PC-3 (cell line): ENCODE measurements around the gene TNRC6B. TPM values are rescaled to one million over a fixed set of nuclear protein-coding genes. Genes with fewer than 3 reads are reported as not detected.

Source experiments
- ATAC-seq: fragments of 200-7000 bp; cut with Tn5 transposase; 2 replicates; pipeline ENCODE4 v1.9.1; 2020; ENCODE audit warnings: mild to moderate bottlenecking, moderate library complexity
- BruUV-seq: library from RNA; stranded (reverse); fragments of 400-500 nt; replicated peaks from 2 replicates; lab custom pipeline; 2021; lab: Mats Ljungman, UMichigan
- CTCF ChIA-PET: fragments of 300-600 bp; sonication (Branson Sonifier 250); formaldehyde crosslinking; loops from one replicate; lab custom pipeline; 2022; ENCODE audit warnings: antibody characterized with exemption; lab: Charles Lee
- POLR2A ChIA-PET: fragments of 300-600 bp; sonication (Branson Sonifier 250); formaldehyde crosslinking; loops from one replicate; lab custom pipeline; 2022; ENCODE audit warnings: antibody characterized with exemption; ENCODE audit not compliant: unreplicated experiment; lab: Charles Lee
- DNase-seq: peaks from one replicate; pipeline ENCODE4 v3.0.0-alpha.2; 2015
- H2AFZ ChIP-seq: fragments of 300-600 bp; sonication (generic); 2 replicates; pipeline ENCODE4 v1.6.0; 2016; ENCODE audit warnings: antibody characterized with exemption, low read length
- H3F3A ChIP-seq: fragments of 300-600 bp; sonication (generic); one replicate; pipeline ENCODE4 v1.6.0; 2017; ENCODE audit warnings: antibody characterized with exemption, low read length, control low read depth, mild to moderate bottlenecking; ENCODE audit not compliant: unreplicated experiment
- H3K27ac ChIP-seq: fragments of 300-600 bp; sonication (generic); 2 replicates; pipeline ENCODE4 v1.5.1; 2016; ENCODE audit warnings: mild to moderate bottlenecking, low read length
- H3K27me3 ChIP-seq: fragments of 300-600 bp; sonication (generic); 2 replicates; pipeline ENCODE4 v1.6.1; 2016; ENCODE audit warnings: low read length, mixed read lengths
- H3K36me3 ChIP-seq: fragments of 300-600 bp; sonication (generic); 2 replicates; pipeline ENCODE4 v1.6.1; 2016; ENCODE audit warnings: low read depth, mixed run types, low read length, mixed read lengths
- H3K4me1 ChIP-seq: fragments of 300-600 bp; sonication (generic); 2 replicates; pipeline ENCODE4 v1.5.1; 2016; ENCODE audit warnings: low read length; ENCODE audit not compliant: insufficient read depth
- H3K4me2 ChIP-seq: fragments of 300-600 bp; sonication (generic); 2 replicates; pipeline ENCODE4 v1.6.0; 2016; ENCODE audit warnings: low read length
- H3K4me3 ChIP-seq: fragments of 300-600 bp; sonication (generic); 2 replicates; pipeline ENCODE4 v1.5.1; 2016; ENCODE audit warnings: mild to moderate bottlenecking, low read length, mixed read lengths
- H3K79me2 ChIP-seq: fragments of 300-600 bp; sonication (generic); 2 replicates; pipeline ENCODE4 v1.6.1; 2017; ENCODE audit warnings: low read length, mixed read lengths
- H3K9ac ChIP-seq: fragments of 300-600 bp; sonication (generic); 2 replicates; pipeline ENCODE4 v1.6.0; 2016; ENCODE audit warnings: mild to moderate bottlenecking, low read length
- H3K9me2 ChIP-seq: fragments of 300-600 bp; sonication (generic); replicated peaks from 2 replicates; pipeline ENCODE4 v1.6.1; 2016; ENCODE audit warnings: mixed run types, low read length, mixed read lengths
- H3K9me3 ChIP-seq: fragments of 300-600 bp; sonication (generic); 2 replicates; pipeline ENCODE4 v1.6.1; 2016; ENCODE audit warnings: low read length, mixed read lengths
- H4K20me1 ChIP-seq: fragments of 300-600 bp; sonication (generic); 2 replicates; pipeline ENCODE4 v1.6.1; 2016; ENCODE audit warnings: low read length, mixed read lengths
- CTCF ChIP-seq: fragments of 300-600 bp; sonication (generic); conservative IDR thresholded peaks from 2 replicates; pipeline ENCODE4 v1.5.1; 2017; ENCODE audit warnings: antibody characterized with exemption, low read depth, mild to moderate bottlenecking, low read length
- EZH2 ChIP-seq: fragments of 300-600 bp; sonication (generic); IDR thresholded peaks from one replicate; pipeline ENCODE4 v1.6.1; 2017; ENCODE audit warnings: antibody characterized with exemption, mild to moderate bottlenecking, low read length; ENCODE audit not compliant: unreplicated experiment
- EZH2phosphoT487 ChIP-seq: fragments of 300-600 bp; sonication (generic); IDR thresholded peaks from 2 replicates; pipeline ENCODE4 v1.6.1; 2018; ENCODE audit warnings: mild to moderate bottlenecking, antibody characterized with exemption, low read length, borderline replicate concordance
- intact Hi-C: fragments of 100-400 bp; cut with micrococcal nuclease; formaldehyde crosslinking; loops from 2 replicates; pipeline ENCODE4 v1.9.0; 2023
- total RNA-seq: library from RNA; depleted of rRNA; stranded (reverse); fragments of >200 nt; gene quantifications from 2 replicates; pipeline ENCODE4 v1.2.3, GENCODE V29; 2014

The TNRC6B gene
- total RNA-seq, 1 experiment from 2014 or later = 21.3 TPM

- H4K20me1 ChIP-seq = no peaks in the 10 kb centered on the region
- no peaks in the 10 kb centered on the region for H3K9me2 ChIP-seq
- no peaks in the 10 kb centered on the region for H3K9me3 ChIP-seq
- no peak overlapping the region for H3K4me2 ChIP-seq
- ATAC-seq = no peak
- ChIA-PET CTCF (no interaction called here), POLR2A (interaction anchor here (0.6 kb wide), 1 partner anchor 36 kb away, joined by 8 read pairs; no protein-coding TSS in a partner anchor)
- no peaks in the 10 kb centered on the region for H3K36me3 ChIP-seq
- H3K79me2 ChIP-seq = peaks cover 29% of the 10 kb centered on the region
- no peak overlapping the region for H3K9ac ChIP-seq
- H2AFZ ChIP-seq = no peak overlapping the region
- H3K4me1 ChIP-seq = peaks cover 10% of the 10 kb centered on the region
- no peak for TF ChIP-seq CTCF
- TF ChIP-seq EZH2 = no peak
- no peak for TF ChIP-seq EZH2phosphoT487
- no peak overlapping the region for H3K27ac ChIP-seq
- no peak overlapping the region for H3K4me3 ChIP-seq
- H3F3A ChIP-seq = no peaks in the 10 kb centered on the region
- DNase-seq = no peak
- BruUV-seq = no TSS peak
- no peaks in the 10 kb centered on the region for H3K27me3 ChIP-seq
- intact Hi-C loops = no loop called here
These were observed 54.9 kb downstream of the TNRC6B start for GRCh38 chr22:40232624-40233023.

- no peak for DNase-seq
- Histone ChIP-seq H3K27me3 (no peaks in the 10 kb centered on the region), H3F3A (no peaks in the 10 kb centered on the region), H2AFZ (no peak overlapping the region), H3K9me2 (no peaks in the 10 kb centered on the region), H3K9me3 (no peaks in the 10 kb centered on the region), H3K79me2 (peaks cover 40% of the 10 kb centered on the region), H3K4me2 (no peak overlapping the region), H3K36me3 (no peaks in the 10 kb centered on the region), H3K9ac (no peak overlapping the region), H3K27ac (no peak overlapping the region), H3K4me1 (peaks cover 21% of the 10 kb centered on the region), H4K20me1 (no peaks in the 10 kb centered on the region), H3K4me3 (no peak overlapping the region)
- intact Hi-C loops = no loop called here
- no peak for TF ChIP-seq CTCF
- no peak for TF ChIP-seq EZH2phosphoT487
- TF ChIP-seq EZH2 = no peak
- POLR2A ChIA-PET = no interaction called here
- CTCF ChIA-PET = no interaction called here
- no TSS peak for BruUV-seq
- ATAC-seq = no peak
These were observed 56.2 kb downstream of the TNRC6B start for GRCh38 chr22:40233886-40234285.

- Histone ChIP-seq H3K4me3 (no peak overlapping the region), H3K79me2 (peaks cover 45% of the 10 kb centered on the region), H3K4me1 (peaks cover 26% of the 10 kb centered on the region), H2AFZ (no peak overlapping the region), H3K9ac (no peak overlapping the region), H3K36me3 (no peaks in the 10 kb centered on the region), H4K20me1 (no peaks in the 10 kb centered on the region), H3K27ac (no peak overlapping the region), H3K27me3 (no peaks in the 10 kb centered on the region), H3F3A (no peaks in the 10 kb centered on the region), H3K9me2 (no peaks in the 10 kb centered on the region), H3K4me2 (no peak overlapping the region), H3K9me3 (no peaks in the 10 kb centered on the region)
- no TSS peak for BruUV-seq
- ATAC-seq (no peak), DNase-seq (no peak)
- intact Hi-C loops = loop anchor here (5.0 kb wide), 2 partner anchors 43 to 113 kb away; partner anchors contain the start of gene ADSL
- ChIA-PET CTCF (no interaction called here), POLR2A (no interaction called here)
- TF ChIP-seq EZH2 (no peak), CTCF (no peak), EZH2phosphoT487 (no peak)
These were observed 56.9 kb downstream of the TNRC6B start for GRCh38 chr22:40234658-40235057.
